ENCODE measurements around the gene ANKRD44.

ANKRD44 gene

GRCh38 chr2:197248623-197249022, 62.0 kb downstream of the ANKRD44 start:
- no peak for TF ChIP-seq REST (IDR thresholded peaks at IDR 0.05; ENCODE audit: insufficient read depth in 1 of 2, low read depth in 2 of 2, low read length in 2 of 2)
- no peak for TF ChIP-seq SIN3A (IDR thresholded peaks at IDR 0.05; ENCODE audit: borderline replicate concordance, insufficient read depth, low read length)
- no peak for TF ChIP-seq FOXP2 (optimal IDR thresholded peaks at IDR 0.05; ENCODE audit: borderline replicate concordance, extremely low read depth, extremely low read length, insufficient read depth)
- no peak for TF ChIP-seq POLR2AphosphoS5 (IDR thresholded peaks at IDR 0.05; ENCODE audit: low read depth, low read length)
- TF ChIP-seq TAF1 (IDR thresholded peaks at IDR 0.05; ENCODE audit: borderline replicate concordance, insufficient read depth, low read length), result no peak

- TF ChIP-seq POLR2AphosphoS5 (IDR thresholded peaks at IDR 0.05; ENCODE audit: low read depth, low read length) (no peak), SIN3A (IDR thresholded peaks at IDR 0.05; ENCODE audit: borderline replicate concordance, insufficient read depth, low read length) (no peak), REST (IDR thresholded peaks at IDR 0.05; ENCODE audit: insufficient read depth in 1 of 2, low read depth in 2 of 2, low read length in 2 of 2) (no peak), TAF1 (IDR thresholded peaks at IDR 0.05; ENCODE audit: borderline replicate concordance, insufficient read depth, low read length) (no peak), FOXP2 (optimal IDR thresholded peaks at IDR 0.05; ENCODE audit: borderline replicate concordance, extremely low read depth, extremely low read length, insufficient read depth) (no peak)
These were observed 62.6 kb downstream of the ANKRD44 start for GRCh38 chr2:197248001-197248401.

GRCh38 chr2:197247083-197247482, 63.5 kb downstream of the ANKRD44 start:
- TF ChIP-seq FOXP2 (optimal IDR thresholded peaks at IDR 0.05; ENCODE audit: borderline replicate concordance, extremely low read depth, extremely low read length, insufficient read depth) (no peak), POLR2AphosphoS5 (IDR thresholded peaks at IDR 0.05; ENCODE audit: low read depth, low read length) (no peak), REST (IDR thresholded peaks at IDR 0.05; ENCODE audit: insufficient read depth in 1 of 2, low read depth in 2 of 2, low read length in 2 of 2) (no peak), SIN3A (IDR thresholded peaks at IDR 0.05; ENCODE audit: borderline replicate concordance, insufficient read depth, low read length) (no peak), TAF1 (IDR thresholded peaks at IDR 0.05; ENCODE audit: borderline replicate concordance, insufficient read depth, low read length) (no peak)

GRCh38 chr2:197245829-197246804, 64.5 kb downstream of the ANKRD44 start:
- TF ChIP-seq FOXP2 (optimal IDR thresholded peaks at IDR 0.05; ENCODE audit: borderline replicate concordance, extremely low read depth, extremely low read length, insufficient read depth) (no peak), SIN3A (IDR thresholded peaks at IDR 0.05; ENCODE audit: borderline replicate concordance, insufficient read depth, low read length) (no peak), POLR2AphosphoS5 (IDR thresholded peaks at IDR 0.05; ENCODE audit: low read depth, low read length) (no peak), REST (IDR thresholded peaks at IDR 0.05; ENCODE audit: insufficient read depth in 1 of 2, low read depth in 2 of 2, low read length in 2 of 2) (no peak), TAF1 (IDR thresholded peaks at IDR 0.05; ENCODE audit: borderline replicate concordance, insufficient read depth, low read length) (no peak)

Data from PFSK-1 (cell line).